Glutamatergic neuron (in vitro differentiated cells): ENCODE data around the gene ABL2. TPM values are rescaled to one million over a fixed set of nuclear protein-coding genes. Genes with fewer than 3 reads are reported as not detected.

Experiments used
- DNase-seq: peaks from one replicate; pipeline ENCODE4 v3.0.0; 2022
- H3K27ac Mint-ChIP-seq: one replicate; pipeline ENCODE4 v1.8.0; 2020; ENCODE audit warnings: mild to moderate bottlenecking, mixed read lengths, inconsistent platforms; ENCODE audit not compliant: unreplicated experiment
- H3K27me3 Mint-ChIP-seq: one replicate; pipeline ENCODE4 v1.8.0; 2020; ENCODE audit warnings: mild to moderate bottlenecking, moderate library complexity, mixed read lengths, inconsistent platforms; ENCODE audit not compliant: unreplicated experiment
- H3K36me3 Mint-ChIP-seq: one replicate; pipeline ENCODE4 v1.8.0; 2020; ENCODE audit warnings: mild to moderate bottlenecking, mixed read lengths, inconsistent platforms; ENCODE audit not compliant: unreplicated experiment
- H3K4me1 Mint-ChIP-seq: one replicate; pipeline ENCODE4 v1.8.0; 2020; ENCODE audit warnings: mild to moderate bottlenecking, low read depth, mixed read lengths, inconsistent platforms; ENCODE audit not compliant: unreplicated experiment
- H3K4me3 Mint-ChIP-seq: one replicate; pipeline ENCODE4 v1.8.0; 2020; ENCODE audit warnings: mild to moderate bottlenecking, mixed read lengths, inconsistent platforms; ENCODE audit not compliant: unreplicated experiment
- H3K9me3 Mint-ChIP-seq: one replicate; pipeline ENCODE4 v1.8.0; 2020; ENCODE audit warnings: mild to moderate bottlenecking, moderate library complexity, mixed read lengths, inconsistent platforms; ENCODE audit not compliant: unreplicated experiment
- CTCF ChIP-seq: fragments of 200-600 bp; sonication (generic); IDR thresholded peaks from one replicate; pipeline ENCODE4 v1.5.0; 2021; ENCODE audit not compliant: partially characterized antibody, unreplicated experiment
- total RNA-seq: library from RNA; stranded (reverse); fragmentation: NEBNext Ultra II Directional; extraction: Animal tissue kit (Norgen Biotek cat#: 25700); gene quantifications from one replicate; pipeline ENCODE4 v1.2.1, GENCODE V29; 2021; ENCODE audit not compliant: unreplicated experiment

Gene ABL2
- total RNA-seq, 1 donor from 2014 or later = 24.7 TPM

GRCh38 chr1:179155615-179156014 lies 73.9 kb downstream of the ABL2 start:
- H3K27ac Mint-ChIP-seq = no peak overlapping the region
- DNase-seq = no peak
- H3K4me1 Mint-ChIP-seq = no peaks in the 10 kb centered on the region
- no peaks in the 10 kb centered on the region for H3K9me3 Mint-ChIP-seq
- no peaks in the 10 kb centered on the region for H3K36me3 Mint-ChIP-seq
- no peak for TF ChIP-seq CTCF
- no peaks in the 10 kb centered on the region for H3K27me3 Mint-ChIP-seq
- no peak overlapping the region for H3K4me3 Mint-ChIP-seq

GRCh38 chr1:179154437-179154836 lies 75.0 kb downstream of the ABL2 start:
- TF ChIP-seq CTCF = no peak
- Mint-ChIP-seq H3K27ac (no peak overlapping the region), H3K36me3 (no peaks in the 10 kb centered on the region), H3K4me3 (no peak overlapping the region), H3K27me3 (no peaks in the 10 kb centered on the region), H3K4me1 (no peaks in the 10 kb centered on the region), H3K9me3 (no peaks in the 10 kb centered on the region)
- DNase-seq = no peak

- no peaks in the 10 kb centered on the region for H3K27me3 Mint-ChIP-seq
- DNase-seq = no peak
- no peaks in the 10 kb centered on the region for H3K9me3 Mint-ChIP-seq
- no peaks in the 10 kb centered on the region for H3K4me1 Mint-ChIP-seq
- TF ChIP-seq CTCF = no peak
- no peak overlapping the region for H3K27ac Mint-ChIP-seq
- no peak overlapping the region for H3K4me3 Mint-ChIP-seq
- peaks cover 6% of the 10 kb centered on the region for H3K36me3 Mint-ChIP-seq
Measured at GRCh38 chr1:179153217-179153616, 76.3 kb downstream of the ABL2 start.

GRCh38 chr1:179151908-179152682 lies 77.4 kb downstream of the ABL2 start:
- no peaks in the 10 kb centered on the region for H3K9me3 Mint-ChIP-seq
- no peaks in the 10 kb centered on the region for H3K4me1 Mint-ChIP-seq
- no peak for DNase-seq
- H3K27ac Mint-ChIP-seq = no peak overlapping the region
- no peak for TF ChIP-seq CTCF
- peaks cover 6% of the 10 kb centered on the region for H3K36me3 Mint-ChIP-seq
- H3K4me3 Mint-ChIP-seq = no peak overlapping the region
- no peaks in the 10 kb centered on the region for H3K27me3 Mint-ChIP-seq

- no peaks in the 10 kb centered on the region for H3K9me3 Mint-ChIP-seq
Measured at GRCh38 chr1:179146911-179147310, 82.6 kb downstream of the ABL2 start.

More at GRCh38 chr1:179146911-179147310, 82.6 kb downstream of the ABL2 start:
- no peak for DNase-seq
- H3K4me1 Mint-ChIP-seq = peaks cover 3% of the 10 kb centered on the region
- H3K36me3 Mint-ChIP-seq = peaks cover 6% of the 10 kb centered on the region
- no peak overlapping the region for H3K4me3 Mint-ChIP-seq
- no peak for TF ChIP-seq CTCF
- no peak overlapping the region for H3K27ac Mint-ChIP-seq
- no peaks in the 10 kb centered on the region for H3K27me3 Mint-ChIP-seq
